Measurements from ENCODE around the gene TCOF1. TPM values are rescaled to one million over a fixed set of nuclear protein-coding genes. Genes with fewer than 3 reads are reported as not detected.

TCOF1 gene
- total and polyA plus RNA-seq, 2 donors (not counting 3 experiments of a cell fraction or from before 2014, with no cell fraction given): 11.2 to 52.0 TPM

DNA sequence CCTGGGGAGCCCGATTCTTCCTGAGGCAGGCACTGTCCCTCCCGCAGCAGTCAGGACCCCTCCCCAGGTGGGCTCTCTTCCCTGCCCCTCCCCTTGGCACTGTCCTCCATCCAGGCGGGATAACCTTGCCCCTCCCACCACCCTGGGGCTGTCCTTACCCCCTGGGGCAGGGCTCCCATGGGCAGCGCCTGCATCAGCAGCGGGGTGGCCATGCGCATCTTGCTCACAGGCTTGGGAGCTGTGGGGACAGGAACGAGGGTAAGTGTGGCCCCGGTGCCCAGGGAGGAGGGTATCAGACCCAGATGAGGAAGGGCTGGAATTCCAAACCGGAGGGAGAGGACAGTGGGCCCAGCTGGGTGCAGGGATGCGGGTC is 49.2 kb downstream of the TCOF1 start:
- Histone ChIP-seq H3K9me1 (replicated peaks; ENCODE audit: control insufficient read depth, extremely low read depth, insufficient read depth, low read length) (no peaks in the 10 kb centered on the region), H3K4me2 (ENCODE audit: insufficient read depth, low read length) (no peak overlapping the region), H3K9ac (replicated peaks; ENCODE audit: extremely low read depth, insufficient read depth, low read length) (no peak overlapping the region), H3K36me3 (ENCODE audit: control insufficient read depth in 2 of 2, extremely low read depth in 1 of 2, insufficient read depth in 2 of 2, low read length in 2 of 2) (no peaks in the 10 kb centered on the region), H3K4me3 (replicated peaks in 1 of 3; ENCODE audit: insufficient read depth in 1 of 3, low read depth in 1 of 3, low read length in 3 of 3) (no peak overlapping the region), H3K4me1 (ENCODE audit: control insufficient read depth, extremely low read depth, insufficient read depth, low read length) (peaks cover 4% of the 10 kb centered on the region), H4K20me1 (replicated peaks; ENCODE audit: control insufficient read depth, extremely low read depth, insufficient read depth, low read length) (no peaks in the 10 kb centered on the region), H3K79me2 (ENCODE audit: control insufficient read depth, insufficient read depth, low read length) (no peaks in the 10 kb centered on the region), H3K27ac (ENCODE audit: insufficient read depth, low read depth, low read length) (no peak overlapping the region), H3K9me3 (replicated peaks; ENCODE audit: control insufficient read depth, insufficient read depth, low read length) (no peaks in the 10 kb centered on the region), H3K27me3 (ENCODE audit: control insufficient read depth in 2 of 2, insufficient read depth in 2 of 2, low read length in 2 of 2) (no peaks in the 10 kb centered on the region), H2AFZ (ENCODE audit: low read depth, low read length) (no peak overlapping the region)
- POLR2A ChIA-PET: no interaction called here
- CTCF ChIA-PET: interaction anchor here (1.1 kb wide), 1 partner anchor 29 kb away, joined by 3 read pairs; no protein-coding TSS in a partner anchor
- BruUV-seq (replicated peaks): no TSS peak
- dilution Hi-C loops (cut with MboI; ENCODE audit: extremely low pct_ligation_motif_present, low sequenced_read_pairs) (no loop called here), intact Hi-C loops (cut with micrococcal nuclease) (no loop called here)
- DNase-seq (ENCODE audit: low read depth, low spot score): no peak
- TF ChIP-seq, protein P1, sequence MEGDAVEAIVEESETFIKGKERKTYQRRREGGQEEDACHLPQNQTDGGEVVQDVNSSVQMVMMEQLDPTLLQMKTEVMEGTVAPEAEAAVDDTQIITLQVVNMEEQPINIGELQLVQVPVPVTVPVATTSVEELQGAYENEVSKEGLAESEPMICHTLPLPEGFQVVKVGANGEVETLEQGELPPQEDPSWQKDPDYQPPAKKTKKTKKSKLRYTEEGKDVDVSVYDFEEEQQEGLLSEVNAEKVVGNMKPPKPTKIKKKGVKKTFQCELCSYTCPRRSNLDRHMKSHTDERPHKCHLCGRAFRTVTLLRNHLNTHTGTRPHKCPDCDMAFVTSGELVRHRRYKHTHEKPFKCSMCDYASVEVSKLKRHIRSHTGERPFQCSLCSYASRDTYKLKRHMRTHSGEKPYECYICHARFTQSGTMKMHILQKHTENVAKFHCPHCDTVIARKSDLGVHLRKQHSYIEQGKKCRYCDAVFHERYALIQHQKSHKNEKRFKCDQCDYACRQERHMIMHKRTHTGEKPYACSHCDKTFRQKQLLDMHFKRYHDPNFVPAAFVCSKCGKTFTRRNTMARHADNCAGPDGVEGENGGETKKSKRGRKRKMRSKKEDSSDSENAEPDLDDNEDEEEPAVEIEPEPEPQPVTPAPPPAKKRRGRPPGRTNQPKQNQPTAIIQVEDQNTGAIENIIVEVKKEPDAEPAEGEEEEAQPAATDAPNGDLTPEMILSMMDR (IDR thresholded peaks at IDR 0.05; ENCODE audit: extremely low read depth in 1 of 2, insufficient read depth in 1 of 2, low read depth in 1 of 2, low read length in 2 of 2): no peak
- TF ChIP-seq JUN (IDR thresholded peaks at IDR 0.05; ENCODE audit: borderline replicate concordance, insufficient read depth, insufficient read length, low read depth) (no peak), MYC (IDR thresholded peaks at IDR 0.05; ENCODE audit: low read depth, low read length) (no peak), POLR2AphosphoS5 (IDR thresholded peaks at IDR 0.05; ENCODE audit: insufficient read depth, low read depth, low read length) (no peak), GATA2 (IDR thresholded peaks at IDR 0.05; ENCODE audit: insufficient read depth, insufficient read length, low read depth, low read length) (no peak), FOS (IDR thresholded peaks at IDR 0.05; ENCODE audit: borderline replicate concordance, insufficient read depth, low read length) (no peak), POLR2A (IDR thresholded peaks at IDR 0.05; ENCODE audit: low read depth, low read length) (no peak), EZH2 (IDR thresholded peaks at IDR 0.05; ENCODE audit: borderline replicate concordance, low read depth, low read length, severe bottlenecking) (no peak)
- TF ChIP-seq, protein P2, sequence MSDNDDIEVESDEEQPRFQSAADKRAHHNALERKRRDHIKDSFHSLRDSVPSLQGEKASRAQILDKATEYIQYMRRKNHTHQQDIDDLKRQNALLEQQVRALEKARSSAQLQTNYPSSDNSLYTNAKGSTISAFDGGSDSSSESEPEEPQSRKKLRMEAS (IDR thresholded peaks at IDR 0.05; ENCODE audit: insufficient read depth, insufficient read length): no peak
- no peak for FAIRE-seq

All from endothelial cell of umbilical vein (primary cell).